GM12801 (cell line): ENCODE results near the gene CPN2.

Source experiments
- CTCF ChIP-seq: IDR thresholded peaks from one replicate; pipeline ENCODE4 v1.5.1; 2011; ENCODE audit warnings: control low read depth; ENCODE audit not compliant: insufficient read length; ENCODE audit errors: extremely low read depth

Gene CPN2

GRCh38 chr3:194327218-194328052, 23.7 kb downstream of the CPN2 start:
- TF ChIP-seq CTCF, result no peak

- no peak for TF ChIP-seq CTCF
These were observed 24.2 kb downstream of the CPN2 start for GRCh38 chr3:194326968-194327217.

GRCh38 chr3:194326192-194326967, 24.7 kb downstream of the CPN2 start:
- no peak for TF ChIP-seq CTCF

GRCh38 chr3:194325424-194326153, 25.5 kb downstream of the CPN2 start:
- no peak for TF ChIP-seq CTCF

GRCh38 chr3:194324823-194325327, 26.3 kb downstream of the CPN2 start:
- TF ChIP-seq CTCF, result no peak

GRCh38 chr3:194323785-194324735, 27.1 kb downstream of the CPN2 start:
- TF ChIP-seq CTCF, result no peak
